CD8-positive, alpha-beta memory T cell (primary cell): ENCODE measurements around the gene BZW2. TPM values are rescaled to one million over a fixed set of nuclear protein-coding genes. Genes with fewer than 3 reads are reported as not detected.
A peak's percentile ranks its signal among the peaks of the same experiment; 100 is the strongest.

Experiments used
- CTCF ChIA-PET: fragments of 350-600 bp; sonication (Branson Sonifier 250); formaldehyde crosslinking; loops from one replicate; lab custom pipeline; 2021; ENCODE audit warnings: antibody characterized with exemption; lab: Charles Lee
- POLR2A ChIA-PET: fragments of 350-600 bp; sonication (Branson Sonifier 250); formaldehyde crosslinking; loops from one replicate; lab custom pipeline; 2021; ENCODE audit warnings: antibody characterized with exemption; lab: Charles Lee
- DNase-seq, 5 donors: peaks; one replicate each; pipeline versions ENCODE4 v3.0.0 to v3.0.0-alpha.2; 2020 to 2022; ENCODE audit warnings: mixed read lengths in 1 of 5
- H3K27ac ChIP-seq: one replicate; pipeline ENCODE4 v1.7.0; 2013; ENCODE audit warnings: low read depth, mild to moderate bottlenecking, low read length, moderate library complexity
- H3K27me3 ChIP-seq: 2 replicates; pipeline ENCODE4 v1.7.0; 2013; ENCODE audit warnings: low read length, mild to moderate bottlenecking; ENCODE audit not compliant: insufficient read depth, poor library complexity, severe bottlenecking
- H3K36me3 ChIP-seq: 2 replicates; pipeline ENCODE4 v1.7.0; 2013; ENCODE audit warnings: mild to moderate bottlenecking, low read length, moderate library complexity; ENCODE audit not compliant: insufficient read depth
- H3K4me1 ChIP-seq: 2 replicates; pipeline ENCODE4 v1.7.0; 2013; ENCODE audit warnings: mild to moderate bottlenecking, low read length, moderate library complexity; ENCODE audit not compliant: insufficient read depth
- H3K4me3 ChIP-seq: 2 replicates; pipeline ENCODE4 v1.7.0; 2013; ENCODE audit warnings: mild to moderate bottlenecking, low read length
- H3K9me3 ChIP-seq: 2 replicates; pipeline ENCODE4 v1.7.0; 2013; ENCODE audit warnings: mild to moderate bottlenecking, low read length
- H3K27ac Mint-ChIP-seq, 8 donors: one replicate each; pipeline ENCODE4 v1.8.0; 2020 to 2021; ENCODE audit warnings: mixed read lengths in 8 of 8, mild to moderate bottlenecking in 6 of 8, inconsistent platforms in 3 of 8, moderate library complexity in 3 of 8
- H3K27me3 Mint-ChIP-seq, 2 donors: one replicate each; pipeline ENCODE4 v1.8.0; 2020 to 2021; ENCODE audit warnings: mixed read lengths in 2 of 2, mild to moderate bottlenecking in 1 of 2, moderate library complexity in 1 of 2
- H3K36me3 Mint-ChIP-seq, 3 donors: one replicate each; pipeline ENCODE4 v1.8.0; 2020 to 2021; ENCODE audit warnings: mixed read lengths in 3 of 3, inconsistent platforms in 1 of 3, mild to moderate bottlenecking in 1 of 3
- H3K4me1 Mint-ChIP-seq, 3 donors: one replicate each; pipeline ENCODE4 v1.8.0; 2020 to 2021; ENCODE audit warnings: mixed read lengths in 3 of 3, inconsistent platforms in 1 of 3, mild to moderate bottlenecking in 1 of 3
- H3K4me3 Mint-ChIP-seq, 7 donors: one replicate each; pipeline ENCODE4 v1.8.0; 2020 to 2021; ENCODE audit warnings: mixed read lengths in 7 of 7, mild to moderate bottlenecking in 6 of 7, moderate library complexity in 4 of 7, inconsistent platforms in 2 of 7
- H3K9me3 Mint-ChIP-seq, 5 donors: one replicate each; pipeline ENCODE4 v1.8.0; 2020 to 2022; ENCODE audit warnings: mixed read lengths in 5 of 5, mild to moderate bottlenecking in 3 of 5, moderate library complexity in 2 of 5, inconsistent platforms in 1 of 5
- polyA plus RNA-seq: library from polyadenylated mRNA; unstranded; fragments of 300-500 nt; fragmentation: Illumina TruSeq; gene quantifications from one replicate; pipeline ENCODE4 v1.2.3, GENCODE V29; 2021
- total RNA-seq, 2 experiments: library from RNA; stranded (reverse); gene quantifications; one replicate each; pipeline ENCODE4 v1.2.3, GENCODE V29; 2021

BZW2 gene
- total and polyA plus RNA-seq, 3 experiments from 2014 or later, result 52.9 to 136 (median 128) TPM

- H3K36me3 ChIP-seq, result no peaks in the 10 kb centered on the region
- Mint-ChIP-seq H3K4me1 (no peaks in the 10 kb centered on the region), H3K4me3 (no peak overlapping the region), H3K36me3 (peaks cover 0 to 3% (median 0%) of the 10 kb centered on the region in 3 donors), H3K27me3 (no peaks in the 10 kb centered on the region), H3K27ac (no peak overlapping the region), H3K9me3 (no peaks in the 10 kb centered on the region)
- H3K27me3 ChIP-seq, result no peaks in the 10 kb centered on the region
- ChIA-PET POLR2A (no interaction called here), CTCF (no interaction called here)
- no peak overlapping the region for H3K4me3 ChIP-seq
- H3K27ac ChIP-seq, result no peak overlapping the region
- H3K4me1 ChIP-seq, result no peaks in the 10 kb centered on the region
- no peaks in the 10 kb centered on the region for H3K9me3 ChIP-seq
- DNase-seq, result no peak
Measured at GRCh38 chr7:16740623-16740953, 94.6 kb downstream of the BZW2 start.

DNA sequence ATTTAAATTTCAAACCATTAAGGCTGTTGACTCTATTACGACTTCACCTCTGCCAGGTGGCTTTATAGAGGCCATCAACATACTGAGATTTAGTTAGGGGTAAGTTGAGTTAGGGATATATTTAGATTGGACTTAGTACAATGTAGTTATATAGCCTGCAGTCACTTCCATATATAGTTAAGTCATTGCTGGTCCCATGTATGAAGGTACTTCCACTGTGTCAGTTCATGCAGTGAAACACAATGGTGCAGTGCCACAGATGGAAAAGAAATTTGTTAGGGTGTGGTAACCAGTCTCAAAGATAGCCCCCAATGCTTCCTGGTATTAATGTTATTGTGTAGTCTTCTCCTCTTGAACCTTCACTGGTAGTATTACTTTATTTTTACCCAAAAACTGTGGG is 95.0 kb downstream of the BZW2 start:
- ChIA-PET CTCF (no interaction called here), POLR2A (no interaction called here)
- Mint-ChIP-seq H3K4me1 (no peaks in the 10 kb centered on the region), H3K27ac (no peak overlapping the region), H3K4me3 (no peak overlapping the region), H3K9me3 (no peaks in the 10 kb centered on the region), H3K27me3 (no peaks in the 10 kb centered on the region), H3K36me3 (peaks cover 0 to 3% (median 0%) of the 10 kb centered on the region in 3 donors)
- Histone ChIP-seq H3K36me3 (no peaks in the 10 kb centered on the region), H3K27me3 (no peaks in the 10 kb centered on the region), H3K9me3 (no peaks in the 10 kb centered on the region), H3K4me3 (no peak overlapping the region), H3K27ac (no peak overlapping the region), H3K4me1 (no peaks in the 10 kb centered on the region)
- DNase-seq, result no peak

GRCh38 chr7:16741676-16742075 is 95.7 kb downstream of the BZW2 start:
- Histone ChIP-seq H3K27ac (no peak overlapping the region), H3K4me3 (no peak overlapping the region), H3K9me3 (no peaks in the 10 kb centered on the region), H3K4me1 (no peaks in the 10 kb centered on the region), H3K27me3 (no peaks in the 10 kb centered on the region), H3K36me3 (no peaks in the 10 kb centered on the region)
- no peaks in the 10 kb centered on the region for H3K9me3 Mint-ChIP-seq
- no peaks in the 10 kb centered on the region for H3K4me1 Mint-ChIP-seq
- ChIA-PET CTCF (no interaction called here), POLR2A (no interaction called here)
- H3K4me3 Mint-ChIP-seq, result no peak overlapping the region
- DNase-seq, result no peak
- H3K36me3 Mint-ChIP-seq, result peaks cover 0 to 3% (median 0%) of the 10 kb centered on the region in 3 donors
- H3K27me3 Mint-ChIP-seq, result peaks cover 0 to 2% of the 10 kb centered on the region in 2 donors
- H3K27ac Mint-ChIP-seq, result no peak overlapping the region

DNA sequence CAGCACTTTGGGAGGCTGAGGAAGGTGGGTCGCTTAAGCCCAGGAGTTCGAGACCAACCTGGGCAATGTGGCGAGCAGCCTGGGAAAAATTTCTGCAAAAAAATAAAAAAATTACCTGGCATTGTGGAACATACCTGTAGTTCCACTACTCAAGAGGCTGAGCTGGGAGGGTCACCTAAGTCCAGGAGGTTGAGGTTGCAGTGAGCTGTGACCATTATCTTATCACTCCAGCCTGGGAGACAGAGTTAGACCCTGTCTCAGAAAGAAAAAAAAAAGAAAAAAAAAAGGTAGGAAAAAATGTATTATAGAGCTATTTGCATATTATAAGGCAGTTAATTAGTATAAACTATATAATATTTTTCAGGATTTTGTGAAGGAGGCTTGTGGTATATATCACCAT is 96.6 kb downstream of the BZW2 start:
- no peak overlapping the region for H3K27ac ChIP-seq
- POLR2A ChIA-PET, result no interaction called here
- no peaks in the 10 kb centered on the region for H3K36me3 ChIP-seq
- no peak overlapping the region for H3K4me3 ChIP-seq
- no peaks in the 10 kb centered on the region for H3K27me3 ChIP-seq
- H3K4me3 Mint-ChIP-seq, result no peak overlapping the region
- peaks cover 0 to 3% (median 0%) of the 10 kb centered on the region in 3 donors for H3K36me3 Mint-ChIP-seq
- DNase-seq, result no peak
- no peaks in the 10 kb centered on the region for H3K9me3 Mint-ChIP-seq
- no peaks in the 10 kb centered on the region for H3K4me1 Mint-ChIP-seq
- H3K27ac Mint-ChIP-seq, result no peak overlapping the region
- peaks cover 0 to 2% of the 10 kb centered on the region in 2 donors for H3K27me3 Mint-ChIP-seq
- no peaks in the 10 kb centered on the region for H3K9me3 ChIP-seq
- CTCF ChIA-PET, result no interaction called here
- H3K4me1 ChIP-seq, result no peaks in the 10 kb centered on the region

DNA sequence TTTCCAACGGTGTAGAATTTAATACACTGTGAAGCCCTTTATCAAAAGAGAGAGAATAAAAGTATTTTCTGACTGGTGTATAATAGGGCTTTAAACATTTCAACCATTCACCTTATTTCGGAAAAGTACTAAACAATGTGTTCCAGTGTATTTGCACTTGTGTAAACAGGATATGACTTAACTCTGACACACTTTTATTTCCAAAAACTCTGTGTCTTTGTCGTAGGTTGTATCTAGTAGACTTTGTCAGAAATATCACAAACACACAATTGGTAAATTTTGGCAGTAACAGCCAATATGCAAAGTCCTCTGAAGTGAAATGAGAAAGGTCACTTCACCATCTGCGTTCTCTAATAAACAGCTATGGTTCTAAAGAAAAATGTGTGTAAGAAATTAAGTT is 97.3 kb downstream of the BZW2 start:
- H3K36me3 Mint-ChIP-seq, result peaks cover 0 to 3% (median 0%) of the 10 kb centered on the region in 3 donors
- no peak overlapping the region for H3K27ac Mint-ChIP-seq
- H3K27me3 Mint-ChIP-seq, result peaks cover 0 to 2% of the 10 kb centered on the region in 2 donors
- no peak for DNase-seq
- peak overlapping the region; percentile 18 for H3K27ac ChIP-seq
- H3K27me3 ChIP-seq, result no peaks in the 10 kb centered on the region
- H3K9me3 ChIP-seq, result no peaks in the 10 kb centered on the region
- CTCF ChIA-PET, result no interaction called here
- H3K36me3 ChIP-seq, result no peaks in the 10 kb centered on the region
- H3K4me1 Mint-ChIP-seq, result no peaks in the 10 kb centered on the region
- no peak overlapping the region for H3K4me3 ChIP-seq
- no peak overlapping the region for H3K4me3 Mint-ChIP-seq
- no peaks in the 10 kb centered on the region for H3K4me1 ChIP-seq
- no peaks in the 10 kb centered on the region for H3K9me3 Mint-ChIP-seq
- POLR2A ChIA-PET, result no interaction called here

DNA sequence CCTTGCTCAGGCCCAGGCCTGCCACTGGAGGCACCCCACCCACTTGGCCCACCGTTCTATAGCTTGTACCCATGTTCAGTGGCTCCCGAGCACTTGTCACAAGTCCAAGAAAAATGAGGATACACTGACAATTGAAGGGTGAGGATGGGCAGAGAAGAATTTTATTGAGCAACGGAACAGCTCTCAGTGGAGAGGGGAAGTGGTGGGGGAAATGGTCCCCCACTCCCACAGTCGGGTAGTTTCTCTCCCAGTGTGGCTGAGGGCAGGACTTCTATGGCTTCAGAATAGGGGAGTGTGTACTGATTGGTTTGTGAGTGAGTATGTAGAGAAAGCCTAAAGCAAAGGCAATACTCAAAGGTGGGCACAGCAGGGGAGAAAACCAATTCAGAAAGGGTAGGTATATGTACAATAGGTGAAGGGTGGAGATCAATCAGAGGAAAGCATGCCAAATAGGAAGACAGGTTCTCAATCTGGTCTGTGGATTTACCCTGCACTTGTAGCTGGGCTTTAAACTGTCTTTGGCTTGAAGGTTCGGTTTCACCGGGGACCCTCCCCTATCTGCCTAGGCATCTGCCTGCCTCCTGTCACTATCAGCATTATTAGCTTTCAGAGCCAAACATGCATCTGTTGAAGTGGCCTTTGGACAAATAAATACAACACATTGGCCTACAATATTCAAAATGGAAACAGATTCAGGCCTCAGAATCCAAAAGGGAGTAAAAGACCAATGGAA is 98.7 kb downstream of the BZW2 start:
- H3K27ac Mint-ChIP-seq, result no peak overlapping the region
- H3K4me1 Mint-ChIP-seq, result no peaks in the 10 kb centered on the region
- Histone ChIP-seq H3K4me1 (no peaks in the 10 kb centered on the region), H3K27me3 (no peaks in the 10 kb centered on the region), H3K4me3 (no peak overlapping the region), H3K36me3 (no peaks in the 10 kb centered on the region), H3K9me3 (no peaks in the 10 kb centered on the region), H3K27ac (no peak overlapping the region)
- ChIA-PET CTCF (interaction anchor here (1.1 kb wide), 1 partner anchor 9 kb away, joined by 4 read pairs; the partner anchor contains the start of gene TSPAN13), POLR2A (no interaction called here)
- H3K36me3 Mint-ChIP-seq, result no peaks in the 10 kb centered on the region
- H3K27me3 Mint-ChIP-seq, result peaks cover 0 to 2% of the 10 kb centered on the region in 2 donors
- no peak overlapping the region for H3K4me3 Mint-ChIP-seq
- DNase-seq, result no peak
- H3K9me3 Mint-ChIP-seq, result no peaks in the 10 kb centered on the region

GRCh38 chr7:16745645-16746044 is 99.7 kb downstream of the BZW2 start:
- DNase-seq, result no peak
- no peak overlapping the region for H3K4me3 ChIP-seq
- no peaks in the 10 kb centered on the region for H3K9me3 ChIP-seq
- Mint-ChIP-seq H3K9me3 (no peaks in the 10 kb centered on the region), H3K4me3 (no peak overlapping the region), H3K4me1 (no peaks in the 10 kb centered on the region), H3K27ac (no peak overlapping the region), H3K36me3 (no peaks in the 10 kb centered on the region), H3K27me3 (peaks cover 0 to 4% of the 10 kb centered on the region in 2 donors)
- POLR2A ChIA-PET, result no interaction called here
- CTCF ChIA-PET, result interaction anchor here (1.1 kb wide), 1 partner anchor 8 kb away, joined by 4 read pairs; the partner anchor contains the start of gene TSPAN13
- H3K4me1 ChIP-seq, result no peaks in the 10 kb centered on the region
- no peaks in the 10 kb centered on the region for H3K27me3 ChIP-seq
- no peaks in the 10 kb centered on the region for H3K36me3 ChIP-seq
- no peak overlapping the region for H3K27ac ChIP-seq

- Histone ChIP-seq H3K36me3 (no peaks in the 10 kb centered on the region), H3K27ac (no peak overlapping the region), H3K4me3 (no peak overlapping the region), H3K27me3 (no peaks in the 10 kb centered on the region), H3K9me3 (no peaks in the 10 kb centered on the region), H3K4me1 (no peaks in the 10 kb centered on the region)
- ChIA-PET POLR2A (no interaction called here), CTCF (no interaction called here)
- DNase-seq, result no peak
- Mint-ChIP-seq H3K4me3 (no peak overlapping the region), H3K9me3 (no peaks in the 10 kb centered on the region), H3K4me1 (no peaks in the 10 kb centered on the region), H3K27me3 (peaks cover 0 to 6% of the 10 kb centered on the region in 2 donors), H3K27ac (no peak overlapping the region), H3K36me3 (no peaks in the 10 kb centered on the region)
Measured at GRCh38 chr7:16747102-16747501, 101.1 kb downstream of the BZW2 start.
